WI38 (cell line): ENCODE results near the gene EOMES.

ENCODE experiments used
- H3K4me3 ChIP-seq: 2 replicates; pipeline ENCODE4 v1.5.1; 2011; ENCODE audit warnings: low read depth, mild to moderate bottlenecking, control low read depth, low read length
- TF ChIP-seq, protein P1 (sequence below): IDR thresholded peaks from 2 replicates; pipeline ENCODE4 v1.5.1; 2012; ENCODE audit warnings: low read depth, mild to moderate bottlenecking, control low read depth, low read length

EOMES gene

DNA sequence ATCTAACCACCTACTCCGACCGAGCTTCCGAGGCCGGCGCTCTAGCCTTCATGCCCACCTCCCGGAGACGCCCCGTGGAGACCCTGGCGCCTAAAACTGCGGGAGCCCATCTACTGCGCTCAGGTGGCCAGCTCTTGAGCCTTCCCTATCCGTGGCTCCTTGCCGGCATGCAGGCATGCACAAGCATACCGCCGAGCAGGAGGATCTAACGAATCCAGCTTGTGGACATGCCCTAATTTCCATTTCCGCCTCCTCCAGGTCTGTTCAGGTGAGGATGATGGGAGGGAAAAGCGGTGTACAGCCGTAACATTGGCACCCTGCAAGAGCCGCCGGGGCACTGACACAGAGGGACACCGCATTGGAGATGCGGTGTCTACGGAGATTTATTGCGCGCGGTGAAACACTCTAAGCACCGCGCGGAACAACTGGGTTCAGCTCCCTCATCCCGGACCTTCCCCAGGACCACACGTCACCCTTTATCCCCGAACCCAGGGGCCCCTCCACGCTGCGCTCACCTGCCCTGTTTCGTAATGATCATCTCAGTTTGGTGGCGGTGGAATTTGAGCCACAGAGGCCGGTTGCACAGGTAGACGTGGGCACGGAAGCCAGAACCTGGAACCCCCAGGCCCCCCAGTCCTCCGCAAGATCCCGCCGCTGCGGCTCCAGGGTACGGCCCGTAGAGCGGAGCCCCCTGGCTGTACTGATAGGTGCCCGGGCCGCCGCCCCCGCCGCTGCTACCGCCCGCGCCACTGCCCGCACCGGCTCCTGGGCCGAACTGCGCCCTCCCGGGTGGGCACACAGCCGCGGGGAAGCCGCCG is 1.0 kb downstream of the EOMES start:
- TF ChIP-seq, protein P1, sequence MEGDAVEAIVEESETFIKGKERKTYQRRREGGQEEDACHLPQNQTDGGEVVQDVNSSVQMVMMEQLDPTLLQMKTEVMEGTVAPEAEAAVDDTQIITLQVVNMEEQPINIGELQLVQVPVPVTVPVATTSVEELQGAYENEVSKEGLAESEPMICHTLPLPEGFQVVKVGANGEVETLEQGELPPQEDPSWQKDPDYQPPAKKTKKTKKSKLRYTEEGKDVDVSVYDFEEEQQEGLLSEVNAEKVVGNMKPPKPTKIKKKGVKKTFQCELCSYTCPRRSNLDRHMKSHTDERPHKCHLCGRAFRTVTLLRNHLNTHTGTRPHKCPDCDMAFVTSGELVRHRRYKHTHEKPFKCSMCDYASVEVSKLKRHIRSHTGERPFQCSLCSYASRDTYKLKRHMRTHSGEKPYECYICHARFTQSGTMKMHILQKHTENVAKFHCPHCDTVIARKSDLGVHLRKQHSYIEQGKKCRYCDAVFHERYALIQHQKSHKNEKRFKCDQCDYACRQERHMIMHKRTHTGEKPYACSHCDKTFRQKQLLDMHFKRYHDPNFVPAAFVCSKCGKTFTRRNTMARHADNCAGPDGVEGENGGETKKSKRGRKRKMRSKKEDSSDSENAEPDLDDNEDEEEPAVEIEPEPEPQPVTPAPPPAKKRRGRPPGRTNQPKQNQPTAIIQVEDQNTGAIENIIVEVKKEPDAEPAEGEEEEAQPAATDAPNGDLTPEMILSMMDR = no peak; the same call in 1 of the 2 replicates
- peak overlapping the region; percentile 43 for H3K4me3 ChIP-seq

DNA sequence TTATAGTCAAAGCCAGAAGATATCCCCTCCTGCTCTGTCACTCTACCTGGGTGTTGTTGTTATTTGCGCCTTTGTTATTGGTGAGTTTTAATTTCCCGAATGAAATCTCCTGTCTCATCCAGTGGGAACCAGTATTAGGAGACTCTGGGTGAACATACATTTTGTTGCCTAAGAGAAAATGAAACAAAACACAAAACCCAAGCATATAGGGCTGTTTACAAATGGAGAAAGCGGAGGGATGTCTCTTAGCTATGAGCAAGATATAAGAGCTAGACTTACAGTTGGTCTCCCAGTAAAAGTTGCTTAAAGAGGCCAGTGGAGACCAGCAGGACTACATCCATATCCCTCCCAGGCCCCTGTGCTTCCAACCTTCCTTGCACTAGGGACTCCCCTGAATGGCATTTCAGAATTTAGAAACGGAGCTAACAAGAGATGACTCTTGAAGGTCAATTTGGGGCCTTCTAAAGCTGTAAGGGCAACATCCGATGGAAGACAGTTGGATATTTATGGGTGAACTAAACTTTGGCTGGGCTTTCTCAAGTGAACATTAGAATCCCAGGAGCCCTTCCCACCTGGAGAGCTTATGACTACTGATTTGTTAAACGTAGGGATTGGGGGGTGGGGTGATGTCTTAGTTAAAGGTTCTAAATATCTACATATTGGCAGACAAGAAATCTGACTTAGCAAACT is 2.7 kb downstream of the EOMES start:
- TF ChIP-seq, protein P1 = no peak
- no peak overlapping the region for H3K4me3 ChIP-seq

DNA sequence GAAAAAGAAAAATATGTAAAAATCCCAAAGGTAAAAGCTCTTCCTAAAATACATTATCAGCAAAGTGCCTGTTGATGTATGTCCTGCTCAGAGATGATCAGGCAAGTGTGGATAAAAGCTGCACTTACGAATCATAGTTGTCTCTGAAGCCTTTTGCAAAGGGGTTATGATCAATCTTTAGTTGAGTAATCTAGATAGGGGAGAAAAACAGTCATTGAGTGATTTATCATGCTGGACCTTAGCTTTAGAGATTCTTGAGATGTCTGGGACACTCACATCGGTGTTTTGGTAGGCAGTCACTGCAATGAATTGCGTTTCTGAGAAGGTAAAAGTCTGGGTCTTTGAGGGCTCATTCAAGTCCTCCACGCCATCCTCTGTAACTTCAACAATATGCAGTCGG is 3.7 kb downstream of the EOMES start:
- TF ChIP-seq, protein P1 = no peak
- H3K4me3 ChIP-seq = no peak overlapping the region

DNA sequence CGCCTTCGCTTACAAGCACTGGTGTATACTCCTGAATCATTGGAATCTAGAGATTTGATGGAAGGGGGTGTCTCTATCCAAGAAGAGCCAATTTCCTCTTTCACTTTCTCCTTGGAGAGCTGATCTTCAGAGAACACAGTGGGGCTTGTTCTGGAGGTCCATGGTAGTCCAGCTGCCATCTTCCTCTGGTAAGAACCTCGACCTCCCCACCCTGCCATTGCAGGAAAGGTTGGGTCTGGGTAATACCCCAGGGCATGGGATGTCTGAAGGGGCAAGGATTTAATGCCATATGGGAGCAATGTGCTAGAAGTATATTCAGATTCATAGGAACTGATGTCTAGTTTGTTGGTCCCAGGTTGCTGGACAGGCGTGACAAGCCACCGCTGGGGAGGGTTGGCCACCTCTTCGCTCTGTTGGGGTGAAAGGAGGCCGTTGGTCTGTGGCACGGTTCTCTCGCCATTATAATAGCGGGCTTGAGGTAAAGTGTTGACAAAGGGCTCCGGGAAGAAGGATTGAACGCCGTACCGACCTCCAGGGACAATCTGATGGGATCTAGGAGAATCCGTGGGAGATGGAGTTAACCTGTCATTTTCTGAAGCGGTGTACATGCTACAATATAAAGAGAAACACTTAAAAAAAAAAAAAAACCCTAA is 4.8 kb downstream of the EOMES start:
- H3K4me3 ChIP-seq = no peak overlapping the region
- TF ChIP-seq, protein P1 = no peak

DNA sequence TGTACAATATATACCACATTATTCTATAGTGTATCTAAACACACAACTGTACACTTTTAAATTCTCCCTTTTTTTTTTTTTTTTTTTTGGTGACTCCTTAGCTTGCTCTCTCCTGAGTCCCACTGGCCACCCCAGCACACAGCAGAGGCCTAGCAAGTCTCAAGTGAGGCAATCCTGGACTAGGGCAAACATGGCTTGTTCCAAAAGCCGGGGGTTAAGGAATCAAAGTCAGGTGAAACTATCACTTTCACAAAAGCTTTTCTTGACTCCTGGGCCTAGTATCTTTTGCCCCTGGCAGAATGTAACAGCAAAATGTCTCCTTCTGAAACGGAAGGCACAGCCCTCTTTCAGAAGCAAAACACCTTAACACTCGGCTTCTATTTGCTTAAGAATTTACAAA is 5.8 kb downstream of the EOMES start:
- TF ChIP-seq, protein P1 = no peak
- H3K4me3 ChIP-seq = no peak overlapping the region

DNA sequence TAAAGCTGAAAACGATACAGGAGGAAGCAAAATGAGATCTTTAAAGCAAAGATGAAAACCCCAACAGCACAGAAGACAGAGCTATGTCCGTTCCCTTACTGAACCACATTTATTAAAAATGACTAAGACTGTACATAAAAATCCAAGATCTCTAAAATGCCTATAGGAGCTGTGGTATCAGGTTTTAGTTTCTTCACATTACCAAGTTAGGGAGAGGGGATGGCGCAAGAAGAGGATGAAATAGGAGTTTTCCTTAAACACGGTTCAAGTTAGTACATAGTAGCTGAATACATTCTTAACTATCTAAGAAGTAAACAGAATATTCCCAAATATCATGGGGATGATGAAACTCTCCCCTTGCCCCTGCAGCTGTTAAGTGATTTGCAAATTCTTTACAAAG is 6.3 kb downstream of the EOMES start:
- H3K4me3 ChIP-seq = no peak overlapping the region
- TF ChIP-seq, protein P1 = no peak

DNA sequence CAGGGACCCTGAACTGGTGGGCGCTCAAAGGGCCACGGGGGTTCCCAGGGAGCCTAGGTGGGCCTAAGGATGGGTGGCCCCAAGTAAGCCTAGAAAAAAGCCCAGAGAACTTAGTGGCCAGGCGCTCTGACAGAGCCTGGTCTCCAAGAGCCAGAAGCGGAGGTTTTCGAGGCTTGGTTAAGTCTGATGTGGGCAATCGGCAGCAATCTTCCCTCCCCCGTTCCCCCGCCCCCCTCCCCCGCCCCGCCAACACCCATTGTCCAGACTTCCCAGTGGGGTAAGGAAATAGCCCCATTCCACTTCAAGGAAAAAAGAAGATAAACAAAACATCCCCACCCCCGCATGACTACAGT is 6.7 kb downstream of the EOMES start:
- TF ChIP-seq, protein P1 = no peak
- H3K4me3 ChIP-seq = peak overlapping the region; percentile 9; the same call in 1 of the 2 replicates
